GM18868 (cell line): ENCODE data around the gene POM121L2.

Source experiments
- ATAC-seq: cut with Tn5 transposase; IDR thresholded peaks from one replicate; pipeline ENCODE4 v1.9.1; 2021; ENCODE audit warnings: mild to moderate bottlenecking, moderate library complexity; ENCODE audit not compliant: unreplicated experiment

POM121L2 gene

DNA sequence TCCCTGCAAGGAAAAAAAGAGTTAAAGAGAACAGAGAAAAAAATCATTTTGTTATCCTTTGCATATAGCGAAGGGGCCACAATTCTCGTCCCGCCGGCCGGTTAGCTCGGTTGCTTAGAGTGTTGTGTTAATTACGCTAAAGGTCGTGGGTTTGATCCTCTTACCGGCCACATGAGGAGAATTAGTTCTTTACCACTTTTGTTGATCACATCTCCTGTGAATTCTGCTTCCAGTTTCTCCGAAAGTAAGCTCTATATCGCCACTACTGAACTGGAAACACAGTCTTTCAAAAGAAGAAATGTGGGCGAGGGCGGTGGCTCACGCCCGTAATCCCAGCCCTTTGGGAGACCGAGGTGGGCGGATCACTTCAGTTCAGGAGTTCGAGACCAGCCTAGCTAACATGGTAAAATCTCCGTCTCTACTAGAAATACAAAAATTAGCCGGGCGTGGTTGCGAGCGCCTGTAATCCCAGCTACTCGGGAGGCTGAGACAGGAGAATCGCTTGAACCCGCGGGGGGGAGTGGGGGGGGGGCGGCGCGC, 51.2 kb downstream of the POM121L2 start:
- ATAC-seq = no peak

GRCh38 chr6:27260369-27260768, 51.7 kb downstream of the POM121L2 start:
- no peak for ATAC-seq
